CD4-positive, alpha-beta T cell treated with Interleukin-6 at 100 ng/mL for 8 hours (primary cell): ENCODE data around the gene CACFD1.

Experiments
- DNase-seq: peaks from one replicate; pipeline ENCODE4 v3.0.0-alpha.2; 2020; ENCODE audit warnings: mixed read lengths, low spot score

CACFD1 gene

DNA sequence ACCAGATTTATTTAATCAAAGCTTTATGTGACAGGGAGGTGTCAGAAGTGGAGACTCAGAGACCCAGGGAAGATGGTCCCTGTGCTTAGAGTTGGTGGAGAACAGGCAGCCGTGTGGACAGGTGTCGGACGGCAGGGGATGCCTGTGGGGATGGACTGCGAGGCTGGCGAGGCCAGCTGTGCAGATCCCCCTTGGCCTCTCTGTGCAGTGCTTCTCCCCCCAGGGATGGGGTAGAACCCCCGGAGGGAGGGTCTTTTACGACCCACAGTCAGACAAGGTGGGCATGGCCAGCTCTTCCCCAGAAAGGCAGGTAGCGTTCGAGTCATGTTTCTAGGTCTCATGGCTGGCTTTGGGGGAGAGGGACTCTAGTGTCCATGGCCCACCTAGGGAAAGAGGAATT is 23.8 kb downstream of the CACFD1 start:
- no peak for DNase-seq

DNA sequence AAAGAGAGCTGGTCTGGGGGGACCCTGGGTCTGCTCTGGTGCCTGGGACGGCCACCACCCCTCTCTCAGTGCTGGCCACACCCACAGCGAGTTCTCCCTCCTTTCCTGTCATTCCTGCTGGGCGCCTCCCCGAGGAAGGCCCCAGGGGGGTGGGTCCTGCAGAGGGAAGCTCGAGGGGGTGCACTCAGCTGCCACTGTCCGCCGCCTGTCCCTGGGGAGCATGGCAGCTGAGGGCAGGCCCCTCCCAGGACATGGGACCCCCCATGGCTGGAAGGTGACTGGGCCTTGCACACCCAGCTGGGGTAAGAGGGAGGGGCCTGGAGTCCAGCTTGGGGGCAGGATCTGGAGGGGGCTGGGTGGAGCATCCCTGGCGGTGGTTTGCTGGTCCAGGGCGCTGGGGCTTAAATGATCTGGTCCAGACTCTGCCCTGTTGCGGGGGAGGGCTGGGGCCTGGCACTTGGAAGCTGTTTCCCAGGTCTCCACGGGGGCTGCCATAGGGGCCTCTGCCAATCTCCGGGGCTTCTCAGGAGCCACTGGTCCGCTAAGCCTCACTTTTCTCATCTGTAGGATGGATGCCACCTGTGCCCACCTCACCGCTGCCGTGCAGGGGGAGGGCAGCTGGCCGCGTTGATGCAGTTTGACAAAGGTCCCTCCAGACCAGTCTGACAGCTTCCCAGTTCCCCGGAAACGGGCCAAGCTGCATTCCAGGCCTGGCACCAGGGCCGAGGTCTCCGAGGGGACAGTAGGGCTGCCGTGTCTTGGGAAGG is 25.1 kb downstream of the CACFD1 start:
- no peak for DNase-seq

DNA sequence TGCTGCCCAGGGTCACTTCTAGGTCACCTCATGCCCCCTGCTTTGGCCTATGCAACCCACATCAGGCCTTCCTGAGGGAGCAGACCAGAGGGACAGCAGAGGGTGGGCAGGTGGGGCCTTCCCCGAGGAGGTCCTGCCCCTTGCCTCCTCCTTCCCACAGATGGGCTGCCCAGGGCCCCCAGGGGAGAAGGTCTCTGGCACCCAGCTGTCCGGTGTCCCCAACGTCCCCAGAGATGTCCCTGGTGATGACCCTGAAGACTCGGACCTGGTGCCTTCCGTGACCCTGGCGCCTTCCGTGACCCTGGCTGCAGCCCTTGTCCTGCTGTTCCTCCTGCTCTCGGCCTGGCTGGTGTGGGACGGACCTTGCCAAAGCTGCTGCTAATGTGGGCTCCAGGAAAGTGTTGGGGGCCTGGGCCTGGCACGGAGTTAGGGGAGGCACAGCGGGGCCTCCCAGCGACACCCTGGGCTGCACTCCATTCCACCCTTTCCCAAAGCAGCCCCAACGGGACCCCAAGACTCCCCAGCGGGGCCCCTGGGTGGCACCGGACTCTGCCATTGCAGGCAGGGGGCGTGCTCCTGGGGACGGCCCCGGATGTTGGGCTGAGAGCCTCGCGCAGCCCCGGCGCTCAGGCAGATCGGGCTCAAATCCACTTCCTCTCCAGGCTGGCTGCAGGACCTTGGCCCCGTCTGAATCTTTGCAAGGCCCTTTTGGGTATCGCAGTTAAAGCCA is 25.9 kb downstream of the CACFD1 start:
- no peak for DNase-seq

DNA sequence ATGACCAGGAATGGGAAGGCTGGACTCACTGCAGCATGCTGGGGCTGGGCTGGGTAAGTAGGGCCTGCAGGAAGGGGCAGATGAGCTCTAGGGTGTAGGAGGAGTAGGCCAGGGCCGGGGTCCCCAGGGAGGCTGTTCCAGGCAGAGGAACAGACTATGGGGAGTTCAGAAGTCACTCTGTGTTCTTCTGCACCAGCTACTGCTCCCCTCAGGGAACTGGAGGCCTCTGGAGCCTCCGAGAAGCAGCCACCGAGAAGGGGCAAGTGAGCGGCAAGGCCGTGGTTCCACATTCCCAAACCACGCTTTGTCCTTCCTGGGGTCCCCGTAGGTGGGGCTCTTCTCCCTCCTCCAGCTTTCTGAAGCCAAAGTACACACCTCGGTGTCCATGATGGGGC is 27.6 kb downstream of the CACFD1 start:
- DNase-seq: no peak

DNA sequence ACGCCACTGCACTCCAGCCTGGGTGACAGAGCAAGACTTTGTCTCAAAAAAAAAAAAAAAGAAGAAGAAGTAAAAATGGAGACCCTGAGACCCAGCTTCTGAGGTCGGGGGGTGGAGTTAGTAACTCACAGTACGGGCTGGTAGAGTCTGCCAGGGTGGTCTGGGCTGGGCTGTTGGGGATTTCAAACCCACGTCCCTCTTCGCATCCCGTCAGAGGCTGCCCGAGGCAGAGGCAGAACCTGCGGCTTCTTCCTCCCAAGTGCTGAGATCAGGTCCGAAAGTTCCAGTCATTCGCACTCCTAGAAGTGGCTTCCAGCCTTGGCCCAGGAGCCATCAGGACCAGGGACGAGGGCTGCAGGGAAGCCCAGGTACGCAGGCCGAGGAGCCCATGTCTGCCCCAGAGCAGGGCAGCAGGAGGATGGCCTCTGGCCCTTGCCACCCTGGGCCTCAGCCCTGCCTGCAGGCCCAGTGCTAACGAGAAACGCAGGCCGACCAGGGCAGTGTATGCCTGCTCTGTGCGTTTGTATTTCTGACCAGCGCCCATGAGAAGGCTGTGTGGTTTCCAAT is 29.0 kb downstream of the CACFD1 start:
- no peak for DNase-seq

DNA sequence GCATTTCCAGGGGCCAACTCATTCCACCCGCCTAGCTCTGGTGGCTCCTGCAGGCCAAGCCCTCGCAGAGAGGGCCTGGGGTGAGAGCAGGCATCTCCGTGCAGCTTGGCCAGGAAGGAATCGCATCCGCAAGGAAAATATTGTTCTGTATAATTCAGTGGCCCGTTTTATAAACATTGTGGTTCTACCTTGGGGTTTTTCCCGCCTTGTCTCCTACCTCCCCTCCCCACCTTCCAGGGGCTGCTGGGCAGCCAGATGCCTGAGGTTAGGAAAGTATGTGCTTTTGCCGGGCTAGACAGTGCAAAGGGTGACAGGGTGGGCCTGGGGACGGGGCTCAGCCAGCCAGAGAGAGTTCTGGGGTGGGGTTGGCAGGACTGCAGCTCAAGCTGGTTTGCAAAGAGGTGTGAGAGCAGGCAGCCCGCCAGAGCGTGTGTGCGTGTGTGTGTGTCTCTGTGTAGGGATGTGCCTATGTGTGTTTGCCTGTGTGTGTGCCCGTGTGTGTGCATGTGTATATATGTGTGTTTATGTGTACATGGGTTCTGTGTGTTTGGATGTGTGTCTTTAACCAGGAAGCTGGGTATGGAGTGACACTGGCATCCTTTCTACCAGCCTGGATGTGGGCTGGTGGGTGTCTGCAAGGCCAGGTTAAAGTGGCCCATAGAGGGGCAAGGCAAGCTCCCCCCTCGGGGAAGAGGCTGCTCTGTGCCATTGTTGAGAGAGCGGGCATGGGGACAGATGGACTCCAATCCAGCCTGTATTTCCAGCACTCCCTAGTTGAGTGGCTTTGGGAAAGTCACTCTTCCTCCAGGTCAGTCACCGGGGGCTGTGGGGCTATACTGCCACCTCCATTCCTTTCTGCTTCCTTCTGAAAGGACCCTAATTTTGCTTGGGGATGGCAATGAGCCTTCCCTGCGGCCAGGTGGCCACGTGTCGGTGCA is 29.7 kb downstream of the CACFD1 start:
- no peak for DNase-seq

DNA sequence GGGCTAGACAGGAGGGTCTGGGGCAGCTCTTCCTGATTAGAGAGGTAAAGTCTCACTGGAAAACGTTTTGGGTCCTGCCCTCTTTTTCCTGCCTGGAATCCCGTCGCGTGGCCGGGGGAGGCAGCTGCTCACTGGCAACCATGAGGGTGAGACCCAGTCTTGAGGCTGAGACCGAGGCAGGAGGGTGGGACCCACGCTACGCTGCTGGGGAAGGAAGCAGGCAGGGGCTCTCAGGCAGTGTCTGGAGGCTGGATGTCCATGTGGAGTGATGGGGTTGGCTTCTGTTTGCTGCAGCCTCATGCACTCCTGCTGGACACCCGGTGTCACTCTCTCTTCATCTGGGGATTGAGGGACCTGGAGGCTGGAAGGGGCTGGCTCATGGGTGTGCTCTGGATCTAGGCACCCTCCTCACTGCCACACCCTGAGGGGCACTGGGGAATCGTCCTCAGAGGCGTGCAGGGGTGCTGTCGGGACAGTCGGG is 30.5 kb downstream of the CACFD1 start:
- DNase-seq: no peak

DNA sequence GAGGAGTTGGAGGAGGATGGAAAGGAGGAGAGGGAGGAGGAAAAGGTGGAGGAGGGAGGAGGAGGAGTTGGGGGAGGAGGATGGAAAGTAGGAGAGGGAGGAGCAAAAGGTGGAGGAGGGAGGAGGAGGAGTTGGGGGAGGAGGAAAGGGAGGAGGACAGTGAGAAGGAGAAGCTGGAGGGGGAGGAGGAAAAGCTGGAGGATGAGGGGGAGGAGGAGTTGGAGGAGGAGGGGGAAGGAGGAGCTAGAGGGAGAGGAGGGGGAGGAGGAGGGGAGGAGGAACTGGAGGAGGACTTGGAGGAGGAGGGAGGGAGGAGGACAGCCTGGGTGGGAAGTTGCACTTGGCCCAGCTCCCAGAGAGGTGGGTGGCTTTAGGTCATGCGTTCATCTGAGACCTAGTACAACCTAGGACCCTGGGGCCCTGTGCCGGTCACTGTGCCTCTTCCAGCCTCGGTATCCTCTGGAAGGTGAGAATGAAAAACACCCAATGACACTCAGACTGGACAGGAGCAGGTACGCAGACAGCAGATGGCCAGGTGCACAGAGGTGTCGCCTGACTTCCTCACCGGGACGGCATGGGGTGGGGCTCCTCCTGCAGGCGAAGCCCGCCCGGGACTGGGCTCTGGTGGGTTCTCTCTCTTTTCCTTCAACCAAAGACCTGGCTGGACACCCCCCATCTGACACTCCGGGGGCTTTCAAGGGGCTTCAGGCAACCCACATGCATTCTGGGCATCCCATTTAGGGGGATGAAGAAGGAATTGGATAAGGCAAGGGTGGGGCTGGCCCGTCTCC is 31.3 kb downstream of the CACFD1 start:
- DNase-seq: no peak

DNA sequence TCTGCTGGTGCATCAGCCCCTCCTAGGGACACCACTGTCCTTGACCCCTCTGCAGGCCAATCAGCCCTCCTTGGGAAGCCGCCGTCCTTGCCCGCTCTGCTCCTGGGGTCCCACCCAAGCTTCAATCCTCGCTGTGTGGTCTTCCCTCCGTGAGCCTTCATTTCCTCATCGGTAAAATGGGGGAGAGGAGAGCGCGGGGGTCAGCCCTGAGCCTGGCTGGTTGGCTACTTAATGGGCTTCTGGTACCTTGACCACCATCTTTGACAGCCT is 31.8 kb downstream of the CACFD1 start:
- no peak for DNase-seq

DNA sequence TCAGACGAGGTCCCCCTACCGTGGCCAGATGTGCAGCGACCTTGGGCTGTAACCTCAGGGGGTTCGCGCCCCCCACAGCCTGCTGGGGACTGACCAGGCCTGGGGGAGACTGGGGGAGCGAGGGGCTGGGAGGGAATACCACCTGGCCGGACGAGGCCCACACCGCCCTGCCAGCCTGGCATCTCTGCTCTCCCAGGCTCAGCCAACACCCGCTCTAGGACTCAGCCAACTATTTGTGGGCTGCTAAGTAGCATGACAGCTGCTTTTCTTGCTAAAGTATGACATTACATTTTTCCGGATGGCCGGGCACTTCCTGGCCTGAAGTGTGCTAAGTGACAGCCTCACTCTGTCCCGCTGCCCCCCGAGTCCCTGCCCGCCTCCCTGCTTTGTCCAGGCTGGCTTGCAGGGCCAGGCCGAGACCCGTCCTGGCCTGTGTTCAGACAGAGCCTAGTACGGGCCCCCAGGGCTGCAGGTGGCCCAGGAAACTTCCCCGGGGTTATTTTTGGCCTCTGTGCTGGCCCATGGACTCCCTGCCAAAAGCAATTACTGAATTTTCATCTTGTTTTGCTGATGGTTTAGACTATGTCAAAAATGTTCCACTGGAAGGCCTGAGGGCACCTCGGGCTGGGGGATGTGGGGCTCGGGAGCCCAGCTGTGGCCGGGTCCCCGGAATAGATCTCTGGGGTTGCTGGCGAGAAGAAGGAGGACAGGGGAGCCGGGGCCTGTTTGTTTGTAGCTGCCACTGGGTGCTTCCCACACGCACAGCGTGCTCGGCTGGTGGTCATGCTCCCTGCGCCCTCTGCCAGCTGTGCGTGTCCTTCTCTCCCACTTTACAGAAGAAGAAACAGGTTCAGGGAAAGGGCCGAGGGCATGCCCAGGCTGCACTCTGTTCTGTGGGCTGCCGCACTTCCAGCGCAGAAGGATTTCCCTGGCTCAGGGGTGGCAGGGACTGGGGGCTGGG is 32.6 kb downstream of the CACFD1 start:
- no peak for DNase-seq

DNA sequence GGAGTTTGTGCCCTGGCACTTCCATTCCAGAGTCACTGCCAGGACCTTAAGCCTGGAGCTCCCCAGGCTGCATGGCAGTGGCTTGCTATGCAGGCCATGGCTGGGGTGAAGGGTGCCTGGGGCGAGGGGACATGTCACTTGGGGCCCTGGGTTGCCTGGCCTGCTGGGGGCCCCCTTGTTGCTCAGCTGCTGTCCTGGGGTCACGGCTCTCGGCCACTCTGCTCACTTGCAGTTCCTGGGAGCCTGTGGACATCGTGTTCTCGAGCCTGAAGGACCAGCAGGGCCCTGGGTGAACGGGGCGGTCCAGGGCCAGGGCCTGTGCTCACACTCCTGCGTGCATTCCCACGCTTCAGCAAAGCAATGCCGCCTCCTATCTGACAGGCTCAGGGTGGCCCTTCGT is 33.6 kb downstream of the CACFD1 start:
- DNase-seq: no peak

DNA sequence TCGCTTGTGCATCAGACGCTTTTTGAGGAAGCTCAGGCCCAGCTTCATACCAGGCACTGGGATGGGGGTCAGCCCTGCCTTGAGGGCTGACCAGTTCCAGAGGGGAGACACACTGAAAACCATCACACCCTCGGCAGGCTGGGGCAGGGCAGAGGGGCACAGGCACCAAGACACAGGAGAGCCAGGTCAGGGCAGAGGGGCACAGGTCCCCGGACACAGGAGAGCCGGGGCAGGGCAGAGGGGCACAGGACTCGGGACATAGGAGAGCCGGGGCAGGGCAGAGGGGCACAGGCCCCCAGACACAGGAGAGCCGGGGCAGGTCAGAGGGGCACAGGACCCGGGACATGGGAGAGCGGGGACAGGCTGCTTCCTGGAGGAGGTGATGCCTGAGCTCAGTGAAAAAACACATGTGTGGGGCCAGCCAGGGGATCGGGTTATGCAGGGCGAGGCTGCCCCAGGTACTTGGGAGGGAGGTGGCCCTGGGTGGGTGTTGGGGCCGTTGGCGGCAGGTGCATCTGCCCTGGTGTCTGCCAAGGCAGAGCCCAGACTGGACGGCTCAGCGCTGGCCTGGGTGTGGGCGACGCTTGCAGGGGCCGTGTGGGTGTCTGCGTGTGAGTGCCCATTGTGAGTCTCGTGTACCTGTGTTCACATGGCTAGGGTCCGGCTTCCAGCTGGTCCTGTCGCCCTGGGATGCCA is 34.2 kb downstream of the CACFD1 start:
- DNase-seq: no peak

DNA sequence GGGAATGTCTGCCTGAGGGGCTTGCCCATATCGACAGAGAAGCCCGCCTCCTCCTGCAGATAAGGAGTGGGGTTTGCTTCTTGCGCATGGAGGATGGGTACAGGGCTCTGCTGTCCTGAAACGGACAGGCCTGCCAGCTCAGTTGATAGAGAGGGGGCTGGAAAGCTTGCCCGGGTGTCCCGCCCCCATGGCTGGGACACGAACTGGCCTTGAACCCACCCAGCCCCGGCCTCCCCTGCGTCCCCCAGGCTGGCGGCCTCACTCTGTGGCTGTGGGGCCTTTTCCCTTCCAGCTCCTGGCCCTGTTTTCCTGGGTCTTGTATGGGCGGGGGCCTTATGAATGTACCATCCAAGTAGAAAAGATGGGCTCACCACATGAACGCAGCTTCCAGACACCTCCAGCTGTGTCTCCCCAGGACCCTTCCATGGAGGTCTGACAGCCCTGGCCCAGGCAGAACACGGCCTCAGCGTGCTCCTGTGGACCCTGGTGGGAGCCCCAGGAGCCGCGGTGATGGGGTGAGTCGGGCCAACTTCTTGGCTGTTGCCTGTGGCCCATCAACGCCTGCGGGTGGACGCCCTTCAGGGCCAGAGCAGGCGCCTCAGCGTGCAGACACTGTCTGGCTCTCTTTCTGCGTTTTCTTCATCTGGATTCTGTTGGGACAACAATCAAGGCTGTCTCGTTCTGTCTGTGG is 35.0 kb downstream of the CACFD1 start:
- DNase-seq: no peak

DNA sequence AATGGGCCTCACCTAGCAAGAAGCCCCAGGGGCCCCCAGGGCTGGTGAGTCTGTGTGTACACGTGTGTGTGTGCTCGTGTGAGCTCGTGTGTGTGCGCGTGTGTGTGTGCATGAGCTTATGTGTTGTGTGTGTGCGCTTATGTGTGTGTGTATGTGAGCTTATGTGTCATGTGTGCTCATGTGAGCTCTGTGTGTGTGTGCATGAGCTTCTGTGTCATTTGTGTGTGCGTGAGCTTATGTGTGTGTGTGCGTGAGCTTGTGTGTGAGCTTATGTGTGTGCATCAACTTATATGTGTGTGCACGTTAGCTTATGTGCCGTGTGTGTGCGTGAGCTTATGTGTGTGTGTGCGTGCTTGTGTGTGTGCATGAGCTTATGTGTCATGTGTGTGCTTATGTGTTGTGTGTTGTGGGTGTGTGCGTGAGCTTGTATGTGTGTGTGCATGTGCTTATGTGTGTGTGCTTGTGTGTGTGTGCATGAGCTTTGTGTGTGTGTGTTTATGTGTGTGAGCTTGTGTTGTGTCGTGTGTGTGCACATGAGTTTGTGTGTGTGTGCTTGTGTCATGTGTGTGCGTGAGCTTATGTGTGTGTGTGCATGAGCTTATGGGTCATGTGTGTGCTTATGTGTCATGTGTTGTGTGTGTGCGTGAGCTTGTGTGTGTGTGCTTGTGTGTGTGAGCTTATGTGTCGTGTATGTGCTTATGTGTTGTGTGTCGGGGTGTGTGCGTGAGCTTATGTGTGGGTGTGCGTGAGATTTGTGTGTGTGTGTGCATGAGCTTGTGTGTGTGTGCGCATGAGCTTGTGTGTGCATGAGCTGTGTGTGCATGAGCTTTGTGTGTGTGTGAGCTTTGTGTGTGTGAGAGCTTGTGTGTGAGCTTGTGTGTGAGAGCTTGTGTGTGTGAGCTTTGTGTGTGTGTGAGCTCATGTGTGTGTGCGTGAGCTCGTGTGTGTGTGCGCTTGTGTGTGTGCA is 35.8 kb downstream of the CACFD1 start:
- no peak for DNase-seq

DNA sequence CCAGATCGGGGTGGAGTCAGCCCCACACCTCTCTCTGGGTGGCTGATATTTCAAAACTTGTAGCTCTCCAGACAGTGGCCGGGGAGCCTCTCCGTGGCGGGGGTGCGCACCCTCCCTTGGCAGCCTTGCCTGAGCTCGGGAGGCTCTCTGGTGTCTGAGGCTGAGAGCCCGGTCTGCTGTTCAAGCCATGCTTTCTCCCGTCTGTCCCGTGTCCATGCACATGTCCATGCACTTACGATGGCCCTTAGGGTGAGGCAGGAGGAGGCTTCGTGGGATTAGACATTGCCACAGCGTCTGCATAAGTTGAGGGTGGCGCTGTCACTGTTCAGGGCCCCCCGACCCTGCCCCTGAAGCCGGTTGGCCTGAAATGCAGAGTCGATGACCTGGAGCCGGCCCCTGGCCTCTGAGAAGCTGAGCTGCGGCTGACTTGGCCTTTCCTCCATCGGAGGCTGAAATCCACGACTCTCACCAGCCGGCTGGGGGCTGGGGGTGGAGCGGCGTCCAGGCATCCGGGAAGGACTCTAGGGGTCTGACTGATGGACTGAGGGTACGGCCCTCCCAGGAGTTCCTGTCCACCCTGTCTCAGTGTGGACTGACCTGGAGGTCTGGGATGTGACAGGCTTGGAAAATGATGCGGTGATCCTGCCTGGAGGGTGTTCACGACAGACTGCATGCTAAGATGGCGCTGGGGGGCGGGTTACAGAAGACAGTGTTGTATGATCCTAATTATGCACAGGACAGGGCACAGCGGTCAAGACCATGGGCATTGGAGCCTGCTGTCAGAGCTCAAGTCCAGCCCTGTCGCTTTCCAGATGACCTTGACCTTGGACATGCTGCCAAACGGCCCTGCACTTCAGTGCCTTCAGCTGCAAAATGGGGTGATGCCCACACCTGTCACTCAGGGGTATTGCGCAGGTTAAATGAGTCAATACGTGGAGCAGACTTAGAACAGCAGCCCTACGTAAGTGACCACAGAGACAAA is 37.4 kb downstream of the CACFD1 start:
- no peak for DNase-seq

DNA sequence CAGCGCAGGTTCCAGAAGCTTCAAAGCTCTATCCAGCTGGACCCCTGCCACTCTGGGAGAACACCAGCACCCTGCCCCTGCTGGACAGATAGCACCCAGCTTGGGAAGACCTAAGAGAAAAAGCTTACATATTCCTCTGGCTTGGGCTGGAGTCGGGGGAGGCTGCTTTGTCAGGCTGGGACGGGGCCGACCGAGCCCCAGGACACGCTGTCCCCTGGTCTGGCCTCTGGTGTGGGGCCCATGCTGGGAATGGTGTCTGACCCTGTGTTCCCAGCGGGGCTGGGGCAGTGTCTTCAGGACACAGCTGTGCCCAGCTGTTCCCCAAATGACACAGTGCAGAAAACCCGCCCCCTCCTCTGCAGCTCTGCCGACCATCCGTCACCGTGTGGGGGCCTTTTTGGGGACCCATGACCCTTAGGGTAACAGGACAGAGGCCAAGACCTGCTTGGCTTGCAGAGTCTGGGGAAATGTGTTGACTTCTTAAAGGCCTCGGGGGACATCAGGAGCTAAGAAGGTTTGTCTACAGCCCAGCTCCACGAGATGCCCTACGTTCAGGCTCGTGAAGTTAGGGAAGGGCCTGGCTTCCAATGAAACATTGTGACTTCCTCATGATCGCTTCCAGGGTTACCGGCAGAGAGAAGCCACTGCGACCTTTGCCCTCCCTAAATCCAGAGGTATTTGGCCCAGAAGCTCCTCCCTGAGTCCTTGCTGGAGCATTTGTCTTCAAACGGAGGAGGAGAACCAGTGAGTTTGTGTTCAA is 39.5 kb downstream of the CACFD1 start:
- no peak for DNase-seq
